GM19395 (cell line): Measurements from ENCODE around the gene APOBEC3H.
"Not testable (repeated sequence)": the region's sequence is repeated elsewhere in the genome, so short reads cannot be mapped to it uniquely, and the experiment has no call there.

Experiments used
- ATAC-seq: cut with Tn5 transposase; IDR thresholded peaks from one replicate; pipeline ENCODE4 v1.9.1; 2021; ENCODE audit warnings: mild to moderate bottlenecking, moderate library complexity; ENCODE audit not compliant: unreplicated experiment

APOBEC3H gene

GRCh38 chr22:39097098-39098020 is at the start of gene APOBEC3H:
TSS of gene APOBEC3H (plus strand) at chr22:39097244. CDS start at chr22:39100279, 3,035 bp downstream.
- ATAC-seq: no peak

GRCh38 chr22:39049486-39049885 is 47.6 kb upstream of the APOBEC3H start:
- not testable (repeated sequence) for ATAC-seq

- not testable (repeated sequence) for ATAC-seq
These were observed 45.1 kb upstream of the APOBEC3H start for GRCh38 chr22:39051844-39052495.

GRCh38 chr22:39055658-39056057 is 41.4 kb upstream of the APOBEC3H start:
- no peak for ATAC-seq

- not testable (repeated sequence) for ATAC-seq
These were observed 35.8 kb upstream of the APOBEC3H start for GRCh38 chr22:39061290-39061689.

- not testable (repeated sequence) for ATAC-seq
These were observed 35.1 kb upstream of the APOBEC3H start for GRCh38 chr22:39061951-39062350.

GRCh38 chr22:39063904-39064303 is 33.1 kb upstream of the APOBEC3H start:
- not testable (repeated sequence) for ATAC-seq

- ATAC-seq: not testable (repeated sequence)
These were observed 30.4 kb upstream of the APOBEC3H start for GRCh38 chr22:39066442-39067276.

- ATAC-seq: no peak
These were observed 28.8 kb upstream of the APOBEC3H start for GRCh38 chr22:39068033-39068785.

GRCh38 chr22:39070186-39070585 is 26.9 kb upstream of the APOBEC3H start:
- ATAC-seq: no peak

GRCh38 chr22:39072581-39072981 is 24.5 kb upstream of the APOBEC3H start:
- ATAC-seq: not testable (repeated sequence)

- no peak for ATAC-seq
These were observed 23.1 kb upstream of the APOBEC3H start for GRCh38 chr22:39073981-39074380.

- ATAC-seq: not testable (repeated sequence)
These were observed 20.7 kb upstream of the APOBEC3H start for GRCh38 chr22:39076155-39077025.

GRCh38 chr22:39077026-39077840 is 19.8 kb upstream of the APOBEC3H start, which contains the start of gene APOBEC3G:
TSS of gene APOBEC3G (plus strand) at chr22:39077275. CDS start at chr22:39077362, 87 bp downstream.
- peak; percentile 72 for ATAC-seq

GRCh38 chr22:39077912-39078311 is 19.1 kb upstream of the APOBEC3H start:
- ATAC-seq: not testable (repeated sequence)

- ATAC-seq: no peak
These were observed 18.7 kb upstream of the APOBEC3H start for GRCh38 chr22:39078329-39078728.

- not testable (repeated sequence) for ATAC-seq
These were observed 17.9 kb upstream of the APOBEC3H start for GRCh38 chr22:39079054-39079637.
